Peyer's patch (tissue), 4 donors: Measurements from ENCODE around the gene SYNJ2. TPM values are rescaled to one million over a fixed set of nuclear protein-coding genes. Genes with fewer than 3 reads are reported as not detected.

Experiments used
- DNase-seq, 3 donors: peaks; one replicate each; pipeline ENCODE4 v3.0.0-alpha.2; 2017 to 2019
- H3K27ac ChIP-seq, 4 donors: fragments of 200-600 bp; sonication (generic); one replicate each; pipeline ENCODE4 v1.5.1; 2016 to 2019
- H3K27me3 ChIP-seq, 2 donors: fragments of 200-600 bp; sonication (generic); one replicate each; pipeline ENCODE4 v1.5.1; 2019
- H3K36me3 ChIP-seq, 3 donors: fragments of 200-600 bp; sonication (generic); one replicate each; pipeline ENCODE4 v1.5.1; 2016 to 2019
- H3K4me1 ChIP-seq, 4 donors: fragments of 200-600 bp; sonication (generic); one replicate each; pipeline ENCODE4 v1.5.1; 2016 to 2019
- H3K4me3 ChIP-seq, 4 donors: fragments of 200-600 bp; sonication (generic); 1 replicate in 3 of 4; 2 replicates in 1 of 4; pipeline ENCODE4 v1.5.1; 2016 to 2019; ENCODE audit warnings: mild to moderate bottlenecking in 1 of 4
- H3K9me3 ChIP-seq, 4 donors: fragments of 200-600 bp; sonication (generic); one replicate each; pipeline ENCODE4 v1.5.1; 2016 to 2019; ENCODE audit warnings: mild to moderate bottlenecking in 1 of 4
- CTCF ChIP-seq, 6 experiments: fragments of 450-650 bp in 4 of 6; fragments of 200-600 bp in 2 of 6; sonication (generic) in 1 of 6; IDR thresholded peaks; one replicate each; pipeline ENCODE4 v1.5.1; 2017 to 2019; ENCODE audit warnings: antibody characterized with exemption in 6 of 6, mild to moderate bottlenecking in 3 of 6, moderate library complexity in 1 of 6
- POLR2A ChIP-seq, 2 donors: fragments of 450-650 bp; IDR thresholded peaks; one replicate each; pipeline ENCODE4 v1.5.1; 2017; ENCODE audit warnings: antibody characterized with exemption in 2 of 2, mild to moderate bottlenecking in 2 of 2, moderate library complexity in 2 of 2
- total RNA-seq, 4 donors: library from RNA; depleted of rRNA; stranded (reverse); fragments of >200 nt; gene quantifications; one replicate each; pipeline ENCODE4 v1.1.0, GENCODE V29; 2016

Gene SYNJ2
- total RNA-seq, 4 donors from 2014 or later: 26.8 to 47.2 (median 34.0) TPM

- H3K4me1 ChIP-seq: peaks cover 5 to 33% (median 8%) of the 10 kb centered on the region in 4 donors
These were observed 44.6 kb downstream of the SYNJ2 start for GRCh38 chr6:158026054-158026900.

GRCh38 chr6:158026901-158027589 is 45.4 kb downstream of the SYNJ2 start:
- Histone ChIP-seq H3K36me3 (peaks cover 0 to 14% (median 0%) of the 10 kb centered on the region in 3 donors), H3K4me1 (peaks cover 5 to 41% (median 8%) of the 10 kb centered on the region in 4 donors), H3K27ac (peak overlapping the region; percentile 56 to 80 (median 70)), H3K9me3 (no peaks in the 10 kb centered on the region), H3K27me3 (no peaks in the 10 kb centered on the region), H3K4me3 (peak overlapping the region in 1 of 4 donors; percentile 38)
- peak in 1 of 3 donors; percentile 47 for DNase-seq
- no peak for TF ChIP-seq POLR2A (IDR thresholded peaks at IDR 0.05)
- TF ChIP-seq CTCF (IDR thresholded peaks at IDR 0.05): no peak

More at GRCh38 chr6:158026054-158026900, 44.6 kb downstream of the SYNJ2 start:
- H3K27ac ChIP-seq: peak overlapping the region; percentile 56 to 80 (median 70)
- peaks cover 0 to 14% (median 0%) of the 10 kb centered on the region in 3 donors for H3K36me3 ChIP-seq
- H3K27me3 ChIP-seq: no peaks in the 10 kb centered on the region
- no peaks in the 10 kb centered on the region for H3K9me3 ChIP-seq
- DNase-seq: peak; percentile 68 to 91 (median 80)
- TF ChIP-seq CTCF (IDR thresholded peaks at IDR 0.05) (peak; percentile 38 to 75 (median 53)), POLR2A (IDR thresholded peaks at IDR 0.05) (peak in 1 of 2 donors; percentile 7)
- H3K4me3 ChIP-seq: peak overlapping the region in 3 of 4 donors; percentile 18 to 38 (median 36)

DNA sequence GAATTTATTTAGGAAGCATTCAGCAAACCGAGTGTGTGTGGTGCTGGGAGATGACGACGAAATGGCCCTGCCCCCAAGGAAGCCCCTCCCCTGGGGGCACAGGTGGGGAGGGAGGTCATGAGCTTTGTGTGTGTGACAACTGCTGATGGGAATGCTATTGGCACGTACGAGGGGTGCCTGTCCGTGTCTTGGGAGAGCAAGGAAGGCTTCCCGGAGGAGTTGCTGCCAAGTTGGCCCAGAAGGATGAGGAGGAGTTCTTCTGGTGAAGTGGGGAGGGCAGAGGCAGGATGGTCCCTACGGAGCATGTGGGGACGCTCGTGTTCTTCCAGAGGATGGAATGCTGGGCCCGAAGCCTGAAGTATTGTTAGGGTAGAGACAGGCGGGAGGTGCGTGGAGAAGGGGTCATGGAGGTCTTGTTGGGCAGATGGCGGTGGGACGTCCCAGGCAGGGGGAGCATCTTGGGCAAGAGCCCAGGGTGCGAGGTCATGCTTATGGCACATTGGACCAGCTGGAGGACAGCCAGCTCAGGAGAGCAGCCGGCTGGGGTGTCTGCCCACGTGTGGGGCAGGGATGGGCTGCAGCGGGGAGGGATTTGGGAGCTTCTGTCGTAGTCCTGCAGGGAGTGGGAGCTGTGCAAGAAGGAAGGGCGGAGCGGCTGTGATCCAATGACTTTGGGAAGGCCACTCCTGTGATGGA is 46.1 kb downstream of the SYNJ2 start:
- DNase-seq: peak in 1 of 3 donors; percentile 36
- H3K4me3 ChIP-seq: no peak overlapping the region
- peaks cover 0 to 14% (median 0%) of the 10 kb centered on the region in 3 donors for H3K36me3 ChIP-seq
- no peaks in the 10 kb centered on the region for H3K27me3 ChIP-seq
- TF ChIP-seq POLR2A (IDR thresholded peaks at IDR 0.05): no peak
- no peak for TF ChIP-seq CTCF (IDR thresholded peaks at IDR 0.05)
- peaks cover 5 to 41% (median 8%) of the 10 kb centered on the region in 4 donors for H3K4me1 ChIP-seq
- no peaks in the 10 kb centered on the region for H3K9me3 ChIP-seq
- peak overlapping the region; percentile 8 to 80 (median 61) for H3K27ac ChIP-seq

- DNase-seq: no peak
- Histone ChIP-seq H3K27me3 (no peaks in the 10 kb centered on the region), H3K36me3 (peaks cover 0 to 19% (median 0%) of the 10 kb centered on the region in 3 donors), H3K4me3 (no peak overlapping the region), H3K4me1 (peaks cover 5 to 43% (median 8%) of the 10 kb centered on the region in 4 donors), H3K27ac (peak overlapping the region in 1 of 4 donors; percentile 8), H3K9me3 (no peaks in the 10 kb centered on the region)
- TF ChIP-seq POLR2A (IDR thresholded peaks at IDR 0.05): no peak
- TF ChIP-seq CTCF (IDR thresholded peaks at IDR 0.05): no peak
These were observed 46.8 kb downstream of the SYNJ2 start for GRCh38 chr6:158028421-158028820.

DNA sequence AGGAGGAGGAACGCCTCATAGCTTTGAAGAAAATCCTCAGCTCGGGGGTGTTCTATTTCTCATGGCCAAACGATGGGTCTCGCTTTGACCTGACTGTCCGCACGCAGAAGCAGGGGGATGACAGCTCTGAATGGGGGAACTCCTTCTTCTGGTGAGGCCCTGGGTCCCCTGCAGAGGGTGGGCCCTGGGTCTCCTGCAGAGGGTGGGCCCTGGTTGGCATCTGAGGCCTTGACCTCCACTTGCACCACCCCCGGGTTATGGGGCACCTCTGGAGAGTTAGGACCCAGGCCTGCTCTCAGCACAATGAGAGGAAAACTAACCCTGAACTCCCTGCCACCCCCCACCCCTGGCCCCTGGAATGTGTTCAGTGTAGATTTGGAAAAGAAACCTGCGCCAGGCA is 47.2 kb downstream of the SYNJ2 start:
- peak in 1 of 3 donors; percentile 3 for DNase-seq

More for the DNA sequence above, 47.2 kb downstream of the SYNJ2 start:
- Histone ChIP-seq H3K4me1 (peaks cover 5 to 47% (median 8%) of the 10 kb centered on the region in 4 donors), H3K27me3 (no peaks in the 10 kb centered on the region), H3K4me3 (no peak overlapping the region), H3K27ac (no peak overlapping the region), H3K9me3 (no peaks in the 10 kb centered on the region), H3K36me3 (peaks cover 0 to 23% (median 0%) of the 10 kb centered on the region in 3 donors)
- no peak for TF ChIP-seq POLR2A (IDR thresholded peaks at IDR 0.05)
- no peak for TF ChIP-seq CTCF (IDR thresholded peaks at IDR 0.05)
